Omental fat pad (tissue), 4 donors: ENCODE data around the gene KDM5C. TPM values are rescaled to one million over a fixed set of nuclear protein-coding genes. Genes with fewer than 3 reads are reported as not detected.
A peak's percentile ranks its signal among the peaks of the same experiment; 100 is the strongest.

Experiments used
- ATAC-seq: fragments of 150-250 bp; one replicate; pipeline ENCODE4 v1.9.1; 2016; ENCODE audit warnings: mild to moderate bottlenecking, moderate library complexity; ENCODE audit not compliant: low FRiP score
- DNase-seq: peaks from one replicate; pipeline ENCODE4 v3.0.0-alpha.2; 2019; ENCODE audit warnings: low spot score
- CTCF ChIP-seq, 3 donors: fragments of 450-650 bp; IDR thresholded peaks; one replicate each; pipeline ENCODE4 v1.5.1; 2016 to 2017; ENCODE audit warnings: antibody characterized with exemption in 3 of 3, mild to moderate bottlenecking in 3 of 3, moderate library complexity in 2 of 3
- total RNA-seq, 4 donors: library from RNA; depleted of rRNA; stranded (reverse); fragments of >200 nt; gene quantifications; one replicate each; pipeline ENCODE4 v1.1.0, GENCODE V29; 2016

The KDM5C gene
- total RNA-seq, 4 donors from 2014 or later, result 74.9 to 101 (median 93.1) TPM

- DNase-seq (no peak), ATAC-seq (no peak)
- TF ChIP-seq CTCF (IDR thresholded peaks at IDR 0.05), result no peak
These were observed 2.3 kb upstream of the KDM5C start for GRCh38 chrX:53227224-53227765.

- DNase-seq (no peak), ATAC-seq (peak; percentile 45)
- no peak for TF ChIP-seq CTCF (IDR thresholded peaks at IDR 0.05)
These were observed 800 bp downstream of the KDM5C start for GRCh38 chrX:53223955-53224859.

- TF ChIP-seq CTCF (IDR thresholded peaks at IDR 0.05), result no peak
- DNase-seq, result no peak
- no peak for ATAC-seq
These were observed 1.8 kb downstream of the KDM5C start for GRCh38 chrX:53223068-53223693.

- ATAC-seq (no peak), DNase-seq (peak; percentile 8)
- no peak for TF ChIP-seq CTCF (IDR thresholded peaks at IDR 0.05)
These were observed 13.5 kb downstream of the KDM5C start for GRCh38 chrX:53211391-53211978.

- ATAC-seq (no peak), DNase-seq (no peak)
- no peak for TF ChIP-seq CTCF (IDR thresholded peaks at IDR 0.05)
These were observed 28.3 kb downstream of the KDM5C start for GRCh38 chrX:53196678-53197077.

GRCh38 chrX:53195401-53195800 lies 29.6 kb downstream of the KDM5C start:
- no peak for TF ChIP-seq CTCF (IDR thresholded peaks at IDR 0.05)
- ATAC-seq (no peak), DNase-seq (no peak)
